Measurements from ENCODE around the gene CBFB.
A peak's percentile ranks its signal among the peaks of the same experiment; 100 is the strongest.
"Not testable (repeated sequence)": the region's sequence is repeated elsewhere in the genome, so short reads cannot be mapped to it uniquely, and the experiment has no call there.

Gene CBFB

GRCh38 chr16:67028696-67029253, at the start of gene CBFB:
CBFB (plus strand) TSS chr16:67029149; CDS start chr16:67029408, 259 bp downstream.
- peak; percentile 92 for DNase-seq (ENCODE audit: low spot score)
- peak within 1 kb of the TSS; percentile 93 to 97 for H3K27ac ChIP-seq
- peak within 1 kb of the TSS; percentile 91 for H3K4me3 ChIP-seq
- no peak for TF ChIP-seq CTCF (IDR thresholded peaks at IDR 0.05)

GRCh38 chr16:66983033-66983432, 45.9 kb upstream of the CBFB start:
- DNase-seq (ENCODE audit: low spot score), result no peak
- no peak for TF ChIP-seq CTCF (IDR thresholded peaks at IDR 0.05)
- no peak overlapping the region for H3K4me3 ChIP-seq
- H3K27ac ChIP-seq, result no peak overlapping the region

GRCh38 chr16:66984892-66985311, 44.0 kb upstream of the CBFB start:
- TF ChIP-seq CTCF (IDR thresholded peaks at IDR 0.05), result no peak
- DNase-seq (ENCODE audit: low spot score), result no peak
- Histone ChIP-seq H3K27ac (no peak overlapping the region), H3K4me3 (no peak overlapping the region)

- TF ChIP-seq CTCF (IDR thresholded peaks at IDR 0.05), result no peak
- no peak overlapping the region for H3K4me3 ChIP-seq
- H3K27ac ChIP-seq, result no peak overlapping the region
- DNase-seq (ENCODE audit: low spot score), result no peak
Observed at GRCh38 chr16:66986559-66986958, 42.4 kb upstream of the CBFB start.

- TF ChIP-seq CTCF (IDR thresholded peaks at IDR 0.05), result no peak
- Histone ChIP-seq H3K4me3 (no peak within 1 kb of the TSS), H3K27ac (no peak within 1 kb of the TSS)
- no peak for DNase-seq (ENCODE audit: low spot score)
Observed at GRCh38 chr16:66988197-66988788, 40.7 kb upstream of the CBFB start, which contains the start of gene CES4A. CES4A (plus strand) TSS chr16:66988589; CDS start chr16:66988773, 184 bp downstream.

GRCh38 chr16:66991545-66992077, 37.3 kb upstream of the CBFB start:
- Histone ChIP-seq H3K4me3 (no peak overlapping the region), H3K27ac (no peak overlapping the region)
- no peak for TF ChIP-seq CTCF (IDR thresholded peaks at IDR 0.05)
- DNase-seq (ENCODE audit: low spot score), result no peak

GRCh38 chr16:66993558-66993957, 35.4 kb upstream of the CBFB start:
- H3K4me3 ChIP-seq; H3K27ac ChIP-seq; DNase-seq (ENCODE audit: low spot score): not testable (repeated sequence)

Measured in coronary artery (tissue), 2 donors.